ENCODE measurements around the gene DNAJC30. TPM values are rescaled to one million over a fixed set of nuclear protein-coding genes. Genes with fewer than 3 reads are reported as not detected.

Gene DNAJC30
- total RNA-seq, result 1.6 and 1.9 TPM in 2 replicates

DNA sequence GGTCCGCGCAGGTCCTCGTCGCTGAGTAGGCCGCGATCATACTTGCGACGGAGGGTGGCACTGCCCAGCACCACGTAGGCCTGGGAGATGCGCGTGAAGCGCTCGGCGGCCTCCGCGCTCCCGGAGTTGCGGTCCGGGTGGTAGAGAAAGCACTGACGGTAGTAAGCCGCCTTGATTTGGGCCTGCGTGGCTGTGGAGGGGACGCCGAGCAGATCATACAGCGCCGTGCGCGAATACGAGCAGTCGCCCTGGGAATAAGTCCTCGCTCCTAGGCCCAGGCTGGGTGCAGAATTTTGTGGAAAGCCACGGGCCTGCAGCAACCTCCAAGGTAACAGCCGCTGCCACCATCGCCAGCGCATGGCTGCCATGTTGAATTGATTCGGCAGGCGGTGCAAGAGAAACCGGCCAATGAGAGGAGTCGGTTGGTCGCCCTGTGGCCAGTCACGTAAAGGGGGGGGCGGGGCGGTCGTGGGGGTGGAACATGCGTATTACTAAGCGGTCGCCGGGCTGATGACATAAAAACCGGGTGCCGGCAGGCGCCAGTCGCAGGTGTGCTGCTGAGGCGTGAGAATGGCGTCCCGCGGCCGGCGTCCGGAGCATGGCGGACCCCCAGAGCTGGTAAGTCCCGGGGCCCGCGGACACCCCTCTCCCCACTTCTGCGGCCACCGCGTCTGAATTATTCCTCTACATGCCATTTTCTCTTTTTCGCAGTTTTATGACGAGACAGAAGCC is at the start of gene DNAJC30, which contains the start of gene BUD23:
Gene DNAJC30, minus strand, starts transcription at position 398 of the 732 bp plus-strand sequence. Its CDS starts 30 bp downstream, at position 368.
Gene BUD23, plus strand, starts transcription at position 542 of the 732 bp plus-strand sequence. Its CDS starts 29 bp downstream, at position 571.

GRCh38 chr7:73718905-73719805 is 35.9 kb upstream of the DNAJC30 start, which contains the start of gene STX1A:
TSS of gene STX1A (minus strand) at chr7:73719669. CDS start at chr7:73719631, 38 bp downstream.

DNA sequence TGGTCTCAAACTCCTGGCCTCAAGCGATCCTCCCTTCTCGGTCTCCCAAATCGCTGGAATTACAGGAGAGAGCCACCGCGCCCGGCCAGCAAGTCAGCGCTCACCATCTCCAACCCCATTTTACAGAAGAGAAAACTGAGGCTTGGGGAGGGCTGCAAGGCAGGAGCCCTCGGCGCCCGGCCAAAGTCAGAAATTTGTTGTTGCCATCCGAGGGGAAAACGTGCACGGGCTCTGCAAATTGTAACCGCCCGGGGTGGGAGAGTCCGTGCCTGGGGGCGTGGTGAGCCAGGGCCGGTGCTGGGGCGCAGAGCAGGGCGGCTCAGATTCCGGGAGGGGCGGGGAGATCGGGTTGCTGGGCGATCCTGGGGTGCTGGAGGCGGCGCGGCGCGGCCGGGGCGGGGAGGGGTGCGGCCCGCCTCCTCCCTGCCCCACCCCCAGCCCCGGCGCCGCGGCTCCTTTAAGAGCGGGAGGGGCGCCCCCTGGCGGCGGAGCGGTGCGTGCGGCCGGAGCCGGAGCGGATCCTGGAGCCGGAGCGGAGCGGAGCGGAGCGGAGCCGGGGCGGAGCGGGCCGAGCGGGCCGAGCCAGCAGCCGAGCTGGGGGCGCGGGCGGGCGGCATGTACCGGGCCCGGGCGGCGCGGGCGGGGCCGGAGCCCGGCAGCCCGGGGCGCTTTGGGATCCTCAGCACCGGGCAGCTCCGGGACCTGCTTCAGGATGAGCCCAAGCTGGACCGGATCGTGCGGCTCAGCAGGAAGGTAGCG is 15.7 kb downstream of the DNAJC30 start, which contains the start of gene VPS37D:
Gene VPS37D, plus strand, starts transcription at position 488 of the 759 bp plus-strand sequence. Its CDS starts 128 bp downstream, at position 616.

Other genes starting within 250 kb of the DNAJC30 start
- 0.26 and 0.95 TPM in 2 replicates for gene FZD9, start 249.7 kb downstream of the DNAJC30 start, total RNA-seq
- gene BAZ1B, start 161.2 kb downstream of the DNAJC30 start, total RNA-seq, result 39.0 and 44.4 TPM in 2 replicates
- gene BCL7B, start 125.8 kb downstream of the DNAJC30 start, total RNA-seq, result 11.2 and 11.7 TPM in 2 replicates
- 53.1 and 69.5 TPM in 2 replicates for gene TBL2, start 104.9 kb downstream of the DNAJC30 start, total RNA-seq
- 0.09 and 0.16 TPM in 2 replicates for gene MLXIPL, start 58.9 kb downstream of the DNAJC30 start, total RNA-seq
- 7.5 and 8.7 TPM in 2 replicates for gene VPS37D, start 15.6 kb downstream of the DNAJC30 start, total RNA-seq
- gene BUD23, start 144 bp upstream of the DNAJC30 start, total RNA-seq, result 29.8 and 50.1 TPM in 2 replicates
- gene STX1A, start 36.2 kb upstream of the DNAJC30 start, total RNA-seq, result 16.5 and 37.4 TPM in 2 replicates
- gene ABHD11, start 55.3 kb upstream of the DNAJC30 start, total RNA-seq, result 8.0 and 10.7 TPM in 2 replicates
- under 0.01 TPM in 1 of 2 replicates, not detected in the other for gene CLDN3, start 86.8 kb upstream of the DNAJC30 start, total RNA-seq
- 0.32 and 0.43 TPM in 2 replicates for gene CLDN4, start 147.5 kb upstream of the DNAJC30 start, total RNA-seq
- gene METTL27, start 159.1 kb upstream of the DNAJC30 start, total RNA-seq, result 8.3 and 11.8 TPM in 2 replicates
- gene TMEM270, start 177.7 kb upstream of the DNAJC30 start, total RNA-seq, result 0.16 TPM in 1 of 2 replicates, not detected in the other

Data from bronchial smooth muscle cell (primary cell).